Tibial nerve (tissue), 4 donors: ENCODE data around the gene THAP10.

Source experiments
- EP300 ChIP-seq, 2 donors: sonication (generic); formaldehyde crosslinking; IDR thresholded peaks; one replicate each; pipeline ENCODE4 v1.6.1; 2017; ENCODE audit warnings: antibody characterized with exemption in 2 of 2, mild to moderate bottlenecking in 1 of 2
- POLR2A ChIP-seq, 2 donors: fragments of 450-650 bp; IDR thresholded peaks; one replicate each; pipeline ENCODE4 v1.6.1; 2017; ENCODE audit warnings: antibody characterized with exemption in 2 of 2, mild to moderate bottlenecking in 2 of 2, moderate library complexity in 2 of 2
- TF ChIP-seq, protein P1 (sequence below), 5 experiments: fragments of 200-600 bp in 3 of 5; fragments of 450-650 bp in 2 of 5; sonication (generic) in 3 of 5; IDR thresholded peaks; one replicate each; pipeline ENCODE4 v1.5.1; 2016 to 2019; ENCODE audit warnings: antibody characterized with exemption in 5 of 5, mild to moderate bottlenecking in 3 of 5, moderate library complexity in 2 of 5

DNA sequence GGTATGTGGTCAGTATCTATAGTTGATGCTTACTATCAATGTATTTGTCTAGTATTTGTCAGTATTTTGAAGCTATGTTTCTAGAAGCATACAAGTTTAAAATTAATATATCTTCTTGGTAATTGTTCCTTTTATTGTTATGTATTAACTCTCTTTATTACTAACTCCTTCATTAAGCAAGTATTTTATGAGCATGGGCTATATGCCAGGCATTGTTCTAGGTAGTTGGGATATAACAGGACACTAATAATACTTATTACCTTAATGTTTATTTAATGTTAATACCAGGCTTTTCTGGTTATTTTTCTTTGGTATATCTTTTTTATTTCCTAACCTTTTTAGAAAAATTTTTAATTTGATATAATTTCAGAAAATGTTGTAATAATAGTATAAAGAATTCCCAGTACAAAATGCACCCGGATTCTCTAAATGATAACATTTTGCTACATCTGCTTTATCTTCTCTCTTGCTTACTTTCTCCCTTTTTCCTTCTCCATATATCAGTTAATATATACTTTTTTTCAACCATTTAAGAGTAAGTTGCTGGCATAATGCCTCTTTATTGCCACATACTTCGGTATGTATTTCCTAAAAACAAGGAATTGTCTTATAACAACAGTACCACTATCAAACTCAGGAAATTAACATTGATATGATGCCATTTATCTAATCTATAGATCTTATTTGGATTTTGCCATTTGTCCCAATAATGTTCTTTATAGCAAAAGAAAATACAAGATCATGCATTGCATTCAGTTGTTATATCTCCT lies 31.3 kb upstream of the THAP10 start:
- TF ChIP-seq POLR2A (IDR thresholded peaks at IDR 0.05) (no peak), EP300 (IDR thresholded peaks at IDR 0.05) (no peak)
- TF ChIP-seq, protein P1, sequence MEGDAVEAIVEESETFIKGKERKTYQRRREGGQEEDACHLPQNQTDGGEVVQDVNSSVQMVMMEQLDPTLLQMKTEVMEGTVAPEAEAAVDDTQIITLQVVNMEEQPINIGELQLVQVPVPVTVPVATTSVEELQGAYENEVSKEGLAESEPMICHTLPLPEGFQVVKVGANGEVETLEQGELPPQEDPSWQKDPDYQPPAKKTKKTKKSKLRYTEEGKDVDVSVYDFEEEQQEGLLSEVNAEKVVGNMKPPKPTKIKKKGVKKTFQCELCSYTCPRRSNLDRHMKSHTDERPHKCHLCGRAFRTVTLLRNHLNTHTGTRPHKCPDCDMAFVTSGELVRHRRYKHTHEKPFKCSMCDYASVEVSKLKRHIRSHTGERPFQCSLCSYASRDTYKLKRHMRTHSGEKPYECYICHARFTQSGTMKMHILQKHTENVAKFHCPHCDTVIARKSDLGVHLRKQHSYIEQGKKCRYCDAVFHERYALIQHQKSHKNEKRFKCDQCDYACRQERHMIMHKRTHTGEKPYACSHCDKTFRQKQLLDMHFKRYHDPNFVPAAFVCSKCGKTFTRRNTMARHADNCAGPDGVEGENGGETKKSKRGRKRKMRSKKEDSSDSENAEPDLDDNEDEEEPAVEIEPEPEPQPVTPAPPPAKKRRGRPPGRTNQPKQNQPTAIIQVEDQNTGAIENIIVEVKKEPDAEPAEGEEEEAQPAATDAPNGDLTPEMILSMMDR (IDR thresholded peaks at IDR 0.05) = no peak
